NK-92 (cell line): ENCODE data around the gene TBL3.
A peak's percentile ranks its signal among the peaks of the same experiment; 100 is the strongest.

Source experiments
- DNase-seq: peaks from one replicate; lab custom pipeline; 2025; ENCODE audit not compliant: unreplicated experiment; lab: John Stamatoyannopoulos, UW

Gene TBL3

GRCh38 chr16:1981398-1981836, 9.6 kb downstream of the TBL3 start, which contains the start of gene NOXO1:
Gene NOXO1 (minus strand): TSS chr16:1981469. CDS start chr16:1981179, 290 bp downstream.
- DNase-seq = no peak

DNA sequence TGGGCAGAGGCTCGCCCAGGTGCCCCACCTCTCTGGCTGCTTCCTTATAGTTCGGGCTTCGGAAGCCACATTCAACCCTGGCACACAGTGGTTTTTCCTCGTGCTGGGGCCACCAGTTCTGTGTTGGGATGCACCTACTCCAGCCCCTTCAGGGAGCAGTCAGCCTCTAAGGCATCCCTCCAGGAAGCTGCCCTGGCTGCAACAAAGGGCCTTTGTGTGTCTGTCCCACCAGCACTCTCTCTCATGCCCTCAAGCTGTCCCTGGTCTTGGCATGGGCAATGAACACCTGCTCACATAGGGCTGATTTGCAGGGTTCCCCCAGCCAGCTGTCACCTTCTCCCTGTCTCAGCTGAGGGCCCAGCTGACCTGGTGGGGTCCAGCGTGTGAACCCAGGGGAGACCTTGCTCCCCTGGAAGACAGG, 10.2 kb downstream of the TBL3 start:
- no peak for DNase-seq

DNA sequence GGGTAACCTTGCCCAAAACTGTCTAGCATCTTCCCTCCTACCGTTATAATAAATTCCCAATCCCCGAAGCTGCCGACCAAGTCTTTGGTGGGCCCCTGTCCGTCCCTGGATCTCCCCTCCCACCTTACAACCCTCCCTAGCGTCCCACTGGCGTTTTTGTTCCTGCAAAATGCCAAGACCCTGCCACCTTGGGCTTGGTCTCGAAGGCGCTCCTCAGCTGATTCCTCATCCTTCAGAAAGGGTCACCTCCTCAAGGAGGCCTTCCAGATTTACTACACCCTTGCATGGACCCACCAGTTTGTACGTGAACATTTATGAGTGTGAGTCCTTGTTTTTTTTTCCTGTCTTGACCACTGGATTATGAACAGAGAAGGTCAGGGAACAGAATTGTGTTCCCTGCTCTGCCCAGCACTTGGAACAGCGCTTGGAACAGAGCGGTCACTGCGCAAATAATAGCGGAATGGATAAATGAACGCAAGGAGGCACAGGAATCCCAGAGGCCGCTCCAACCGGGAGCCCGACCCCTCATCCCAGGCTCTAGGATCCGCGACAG, 11.2 kb downstream of the TBL3 start:
- no peak for DNase-seq

- no peak for DNase-seq
These were observed 11.9 kb downstream of the TBL3 start, which contains the start of gene GFER for GRCh38 chr16:1983544-1984346. Gene GFER (plus strand): TSS chr16:1984193. CDS start chr16:1984219, 26 bp downstream.

DNA sequence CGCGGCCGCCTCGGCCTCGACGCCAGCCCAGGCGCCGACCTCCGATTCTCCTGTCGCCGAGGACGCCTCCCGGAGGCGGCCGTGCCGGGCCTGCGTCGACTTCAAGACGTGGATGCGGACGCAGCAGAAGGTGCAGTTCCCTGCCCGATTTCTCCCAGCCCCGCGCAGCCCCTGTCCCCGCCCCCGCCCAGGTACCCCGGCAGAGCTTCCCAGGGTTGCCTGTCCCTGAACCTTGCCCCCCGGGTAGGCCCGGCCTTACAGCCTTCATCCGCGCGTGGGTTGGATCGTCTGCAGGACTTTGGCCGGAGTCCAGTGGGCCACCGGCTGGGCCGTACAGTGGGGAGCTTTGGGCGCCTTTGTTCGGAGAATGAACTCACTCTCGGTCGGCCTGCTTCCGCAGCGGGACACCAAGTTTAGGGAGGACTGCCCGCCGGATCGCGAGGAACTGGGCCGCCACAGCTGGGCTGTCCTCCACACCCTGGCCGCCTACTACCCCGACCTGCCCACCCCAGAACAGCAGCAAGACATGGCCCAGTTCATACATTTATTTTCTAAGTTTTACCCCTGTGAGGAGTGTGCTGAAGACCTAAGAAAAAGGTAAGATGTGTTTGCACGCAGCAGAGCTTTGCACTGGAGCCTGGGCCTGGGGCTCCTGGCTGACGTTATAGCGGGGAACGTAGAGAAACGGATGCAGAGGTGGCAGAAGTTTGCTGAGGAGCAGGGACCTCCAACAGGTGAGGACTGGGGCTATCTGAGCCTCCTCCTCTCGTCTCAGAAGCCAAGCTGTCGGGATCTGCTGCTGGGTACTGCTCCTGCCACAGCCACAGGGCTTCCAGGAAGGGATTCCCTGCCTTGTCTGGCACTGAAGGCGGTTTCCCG, 12.7 kb downstream of the TBL3 start:
- DNase-seq = no peak

GRCh38 chr16:1985466-1986150, 13.8 kb downstream of the TBL3 start:
- DNase-seq = no peak

- no peak for DNase-seq
These were observed 15.3 kb downstream of the TBL3 start for GRCh38 chr16:1987198-1987597.

- no peak for DNase-seq
These were observed 17.6 kb downstream of the TBL3 start, which contains the start of gene SYNGR3 for GRCh38 chr16:1989209-1990100. Gene SYNGR3 (plus strand): TSS chr16:1989970. CDS start chr16:1990103, 133 bp downstream.

- DNase-seq = no peak
These were observed 18.2 kb downstream of the TBL3 start for GRCh38 chr16:1990101-1990350.

DNA sequence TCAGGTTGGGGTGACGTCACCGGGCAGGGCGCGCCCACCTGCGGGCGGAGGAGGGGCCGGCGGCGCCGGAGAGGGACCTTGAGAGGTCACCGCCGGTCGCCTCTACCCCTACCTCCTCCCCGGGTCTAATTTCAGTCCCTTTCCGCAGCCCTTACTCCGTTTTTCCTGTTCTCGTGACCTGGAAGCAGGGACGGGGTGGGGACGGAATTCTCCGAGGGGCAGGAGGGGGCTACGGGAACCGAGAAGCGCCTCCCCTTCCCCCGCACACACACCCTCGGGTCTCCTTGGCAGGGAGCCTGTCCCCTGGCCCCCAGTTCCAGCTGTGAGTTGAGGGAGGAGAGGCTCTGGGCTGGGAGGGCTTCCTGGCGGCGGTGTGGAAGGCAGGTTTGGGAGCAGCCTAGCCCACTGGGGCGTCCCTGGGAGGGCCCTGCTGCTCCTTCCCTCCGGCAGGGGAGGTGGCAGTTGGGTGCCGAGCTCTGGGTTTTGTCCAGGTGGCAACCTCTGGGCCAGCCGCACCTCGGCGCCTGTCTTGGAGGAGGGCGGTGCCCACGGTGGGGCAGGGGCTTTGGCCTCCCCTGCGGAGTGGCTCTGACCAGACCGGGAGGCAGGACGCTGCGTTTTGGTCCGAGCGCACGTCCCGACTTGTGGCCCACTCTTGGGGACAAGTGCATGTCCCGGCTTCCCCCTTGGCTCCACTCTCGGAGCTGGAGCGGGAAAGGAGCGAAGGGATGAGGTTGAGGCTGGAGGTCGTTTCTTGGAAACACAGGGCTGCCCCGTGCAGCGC, 18.7 kb downstream of the TBL3 start:
- no peak for DNase-seq

DNA sequence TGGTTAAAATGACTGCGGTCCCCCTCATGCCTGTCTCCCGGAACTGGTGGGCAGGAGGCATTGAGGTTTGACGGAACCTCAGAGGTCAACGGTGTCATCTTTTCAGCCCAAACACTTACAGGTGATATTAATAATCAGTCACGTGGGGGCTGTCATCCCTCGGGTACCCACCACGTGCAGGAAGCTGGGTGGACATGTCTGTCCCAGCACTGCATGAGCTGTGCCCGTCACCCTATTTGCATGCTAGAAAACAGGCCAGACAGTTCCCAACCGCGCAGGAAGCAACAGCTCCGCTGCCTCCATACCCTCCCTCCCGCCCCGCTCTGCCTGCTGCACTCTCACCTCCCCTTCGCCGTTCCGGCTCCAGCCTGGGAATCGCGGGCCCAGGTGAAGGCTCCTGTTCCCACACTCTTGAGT, 19.3 kb downstream of the TBL3 start:
- no peak for DNase-seq

DNA sequence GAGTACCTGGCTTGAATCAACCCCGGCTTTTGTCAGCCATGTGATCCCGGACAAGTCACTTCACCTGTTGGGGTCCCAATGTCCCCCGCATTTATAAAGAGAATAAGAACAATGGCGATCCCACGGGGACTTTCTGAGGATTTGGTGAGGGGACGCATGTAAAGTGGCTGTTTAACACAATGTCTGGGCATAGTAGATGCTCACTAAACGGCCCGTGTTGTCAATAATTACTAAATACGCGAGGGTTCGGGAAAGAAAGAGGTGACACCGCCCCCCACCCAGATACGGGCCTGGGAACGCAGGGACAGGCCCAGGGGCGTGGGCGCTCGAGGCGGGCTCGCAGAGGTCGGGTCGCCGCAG, 19.7 kb downstream of the TBL3 start:
- no peak for DNase-seq

- peak; percentile 87 for DNase-seq
These were observed 20.3 kb downstream of the TBL3 start for GRCh38 chr16:1991948-1992703.

DNA sequence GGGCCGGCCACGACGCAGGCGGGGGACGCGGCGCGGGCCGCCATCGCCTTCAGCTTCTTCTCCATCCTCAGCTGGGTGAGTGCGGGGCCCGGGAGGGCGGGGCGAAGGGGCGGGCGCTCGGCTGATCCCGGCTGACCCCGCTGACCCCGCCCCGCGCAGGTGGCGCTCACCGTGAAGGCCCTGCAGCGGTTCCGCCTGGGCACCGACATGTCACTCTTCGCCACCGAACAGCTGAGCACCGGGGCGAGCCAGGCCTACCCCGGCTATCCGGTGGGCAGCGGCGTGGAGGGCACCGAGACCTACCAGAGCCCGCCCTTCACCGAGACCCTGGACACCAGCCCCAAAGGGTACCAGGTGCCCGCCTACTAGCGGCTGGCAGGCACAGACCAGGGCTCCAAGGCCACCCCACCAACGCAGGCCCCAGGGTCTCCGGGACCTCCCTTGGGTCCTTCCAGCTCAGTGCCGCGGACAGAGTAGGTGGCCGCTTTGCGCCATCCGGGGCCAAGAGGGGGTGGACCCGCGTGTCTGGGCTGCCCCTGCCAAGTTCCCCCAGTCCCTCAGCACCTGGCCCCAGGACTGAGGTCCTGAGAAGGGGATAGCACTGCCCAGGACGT, 21.0 kb downstream of the TBL3 start:
- no peak for DNase-seq

- DNase-seq = no peak
These were observed 21.9 kb downstream of the TBL3 start for GRCh38 chr16:1993731-1994131.

GRCh38 chr16:1997494-1998359, 25.9 kb downstream of the TBL3 start:
- DNase-seq = no peak

GRCh38 chr16:1998360-1998835, 26.5 kb downstream of the TBL3 start:
- no peak for DNase-seq
